Measurements from ENCODE around the gene ANKIB1. TPM values are rescaled to one million over a fixed set of nuclear protein-coding genes. Genes with fewer than 3 reads are reported as not detected.

Gene ANKIB1
- total and polyA plus RNA-seq, 2 donors (not counting 1 experiment from before 2014, with no cell fraction given): 53.4 to 60.4 TPM

DNA sequence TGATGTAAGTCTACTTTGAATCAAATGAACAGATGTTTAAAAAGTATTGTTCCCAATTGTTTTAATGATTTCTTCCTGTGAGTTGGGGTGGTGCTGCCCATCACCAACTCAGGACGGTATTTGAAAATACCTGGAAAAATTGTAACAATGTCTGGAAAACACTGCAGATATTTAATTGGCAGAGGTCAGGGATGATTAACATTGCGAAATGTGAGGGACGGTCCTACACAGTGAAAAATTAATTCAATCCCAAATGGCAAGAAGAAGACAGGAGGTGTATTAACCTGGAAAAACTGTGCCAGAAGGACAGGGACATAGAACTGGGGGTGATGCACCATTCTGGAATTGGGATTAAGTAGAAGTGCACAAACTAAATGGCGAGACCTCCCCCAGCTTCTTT, 29.6 kb downstream of the ANKIB1 start:
- Histone ChIP-seq H3K4me3 (replicated peaks in 1 of 4; ENCODE audit: control extremely low read depth in 1 of 4, insufficient read depth in 1 of 4, low read depth in 3 of 4, low read length in 4 of 4) (no peak overlapping the region), H3K9me3 (ENCODE audit: control insufficient read depth, insufficient read depth, low read depth, low read length) (no peaks in the 10 kb centered on the region), H3K27me3 (ENCODE audit: control insufficient read depth, insufficient read depth, low read length) (no peaks in the 10 kb centered on the region), H3K9ac (ENCODE audit: insufficient read depth, low read length) (no peak overlapping the region), H4K20me1 (ENCODE audit: control insufficient read depth, extremely low read depth, insufficient read depth, low read length) (no peaks in the 10 kb centered on the region), H3K36me3 (ENCODE audit: control insufficient read depth, insufficient read depth, low read length) (no peaks in the 10 kb centered on the region), H3K4me2 (ENCODE audit: extremely low read depth, insufficient read depth, low read length) (no peak overlapping the region), H3K4me1 (ENCODE audit: control insufficient read depth, extremely low read depth, insufficient read depth, low read length) (no peaks in the 10 kb centered on the region), H3K79me2 (ENCODE audit: control insufficient read depth, insufficient read depth, low read length) (peaks cover 9% of the 10 kb centered on the region), H2AFZ (ENCODE audit: low read length) (no peak overlapping the region), H3K27ac (ENCODE audit: insufficient read depth, low read length) (no peak overlapping the region)
- no peak for DNase-seq (ENCODE audit: low read depth in 2 of 2)
- TF ChIP-seq, protein P1, sequence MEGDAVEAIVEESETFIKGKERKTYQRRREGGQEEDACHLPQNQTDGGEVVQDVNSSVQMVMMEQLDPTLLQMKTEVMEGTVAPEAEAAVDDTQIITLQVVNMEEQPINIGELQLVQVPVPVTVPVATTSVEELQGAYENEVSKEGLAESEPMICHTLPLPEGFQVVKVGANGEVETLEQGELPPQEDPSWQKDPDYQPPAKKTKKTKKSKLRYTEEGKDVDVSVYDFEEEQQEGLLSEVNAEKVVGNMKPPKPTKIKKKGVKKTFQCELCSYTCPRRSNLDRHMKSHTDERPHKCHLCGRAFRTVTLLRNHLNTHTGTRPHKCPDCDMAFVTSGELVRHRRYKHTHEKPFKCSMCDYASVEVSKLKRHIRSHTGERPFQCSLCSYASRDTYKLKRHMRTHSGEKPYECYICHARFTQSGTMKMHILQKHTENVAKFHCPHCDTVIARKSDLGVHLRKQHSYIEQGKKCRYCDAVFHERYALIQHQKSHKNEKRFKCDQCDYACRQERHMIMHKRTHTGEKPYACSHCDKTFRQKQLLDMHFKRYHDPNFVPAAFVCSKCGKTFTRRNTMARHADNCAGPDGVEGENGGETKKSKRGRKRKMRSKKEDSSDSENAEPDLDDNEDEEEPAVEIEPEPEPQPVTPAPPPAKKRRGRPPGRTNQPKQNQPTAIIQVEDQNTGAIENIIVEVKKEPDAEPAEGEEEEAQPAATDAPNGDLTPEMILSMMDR (conservative IDR thresholded peaks at IDR 0.05 in 1 of 2, IDR thresholded peaks at IDR 0.05 in 1 of 2; ENCODE audit: low read depth in 1 of 2, low read length in 2 of 2): no peak
- no peak for TF ChIP-seq EZH2 (IDR thresholded peaks at IDR 0.05; ENCODE audit: low read length, missing control alignments)

DNA sequence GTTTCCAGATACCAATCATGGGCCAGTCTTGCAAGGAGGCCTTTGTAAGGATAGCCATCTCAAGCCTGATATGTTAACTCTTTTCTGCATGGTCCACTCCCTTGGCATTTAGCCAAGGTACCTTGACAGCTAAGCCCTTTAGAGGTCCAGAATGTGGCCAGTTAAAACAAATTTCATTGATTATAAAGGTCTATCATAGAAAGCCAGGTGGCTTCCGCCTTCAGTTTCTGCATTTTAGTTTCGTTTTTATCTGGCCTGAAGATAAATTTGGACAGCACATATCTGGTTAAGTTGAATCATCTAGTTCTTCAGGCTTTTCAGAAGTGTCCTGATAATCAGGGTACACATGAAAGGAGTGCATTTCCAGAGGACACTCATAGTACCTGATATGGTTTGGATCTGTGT, 30.7 kb downstream of the ANKIB1 start:
- H4K20me1 ChIP-seq (ENCODE audit: control insufficient read depth, extremely low read depth, insufficient read depth, low read length): no peaks in the 10 kb centered on the region
- no peaks in the 10 kb centered on the region for H3K27me3 ChIP-seq (ENCODE audit: control insufficient read depth, insufficient read depth, low read length)
- no peak overlapping the region for H3K27ac ChIP-seq (ENCODE audit: insufficient read depth, low read length)
- H3K79me2 ChIP-seq (ENCODE audit: control insufficient read depth, insufficient read depth, low read length): peaks cover 9% of the 10 kb centered on the region
- H3K4me2 ChIP-seq (ENCODE audit: extremely low read depth, insufficient read depth, low read length): no peak overlapping the region
- no peaks in the 10 kb centered on the region for H3K36me3 ChIP-seq (ENCODE audit: control insufficient read depth, insufficient read depth, low read length)
- no peak overlapping the region for H3K4me3 ChIP-seq (replicated peaks in 1 of 4; ENCODE audit: control extremely low read depth in 1 of 4, insufficient read depth in 1 of 4, low read depth in 3 of 4, low read length in 4 of 4)
- H3K4me1 ChIP-seq (ENCODE audit: control insufficient read depth, extremely low read depth, insufficient read depth, low read length): no peaks in the 10 kb centered on the region
- TF ChIP-seq EZH2 (IDR thresholded peaks at IDR 0.05; ENCODE audit: low read length, missing control alignments): no peak
- TF ChIP-seq, protein P1 (conservative IDR thresholded peaks at IDR 0.05 in 1 of 2, IDR thresholded peaks at IDR 0.05 in 1 of 2; ENCODE audit: low read depth in 1 of 2, low read length in 2 of 2): no peak
- no peak for DNase-seq (ENCODE audit: low read depth in 2 of 2)
- no peaks in the 10 kb centered on the region for H3K9me3 ChIP-seq (ENCODE audit: control insufficient read depth, insufficient read depth, low read depth, low read length)
- no peak overlapping the region for H3K9ac ChIP-seq (ENCODE audit: insufficient read depth, low read length)
- no peak overlapping the region for H2AFZ ChIP-seq (ENCODE audit: low read length)

DNA sequence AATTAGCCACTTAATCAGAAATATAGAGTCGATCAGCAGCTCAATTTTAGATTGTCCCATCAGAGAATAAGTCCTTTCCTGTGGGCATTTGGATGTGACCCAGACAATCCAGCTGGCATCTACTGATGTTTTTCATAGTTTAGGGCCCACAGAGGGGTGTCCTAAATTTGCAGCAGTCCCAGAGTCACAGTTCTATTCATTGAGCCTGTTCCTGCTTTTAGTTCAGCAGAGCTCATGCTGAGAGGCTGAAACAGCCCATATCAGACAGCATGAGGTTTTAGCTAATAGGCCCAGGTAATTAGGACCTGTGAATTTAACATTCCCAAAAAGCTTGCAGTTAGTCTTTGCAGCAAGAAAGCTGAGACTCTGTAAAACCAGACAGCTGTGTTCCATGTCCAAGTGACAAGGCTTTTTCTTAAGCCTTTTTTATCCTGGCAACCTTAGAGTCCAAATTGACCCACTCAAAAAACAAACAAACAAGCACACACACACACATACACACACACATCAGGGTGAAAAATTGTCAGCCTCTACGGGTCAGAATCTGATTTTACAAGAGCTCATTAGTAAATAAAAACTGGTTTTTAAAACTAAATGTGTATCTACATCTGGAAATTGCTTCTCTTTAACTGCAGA, 33.7 kb downstream of the ANKIB1 start:
- H3K36me3 ChIP-seq (ENCODE audit: control insufficient read depth, insufficient read depth, low read length): no peaks in the 10 kb centered on the region
- no peak overlapping the region for H3K4me2 ChIP-seq (ENCODE audit: extremely low read depth, insufficient read depth, low read length)
- no peak for TF ChIP-seq EZH2 (IDR thresholded peaks at IDR 0.05; ENCODE audit: low read length, missing control alignments)
- TF ChIP-seq, protein P1 (conservative IDR thresholded peaks at IDR 0.05 in 1 of 2, IDR thresholded peaks at IDR 0.05 in 1 of 2; ENCODE audit: low read depth in 1 of 2, low read length in 2 of 2): no peak
- H3K4me1 ChIP-seq (ENCODE audit: control insufficient read depth, extremely low read depth, insufficient read depth, low read length): no peaks in the 10 kb centered on the region
- no peak overlapping the region for H3K27ac ChIP-seq (ENCODE audit: insufficient read depth, low read length)
- H3K9me3 ChIP-seq (ENCODE audit: control insufficient read depth, insufficient read depth, low read depth, low read length): no peaks in the 10 kb centered on the region
- H3K9ac ChIP-seq (ENCODE audit: insufficient read depth, low read length): no peak overlapping the region
- no peak for DNase-seq (ENCODE audit: low read depth in 2 of 2)
- no peak overlapping the region for H3K4me3 ChIP-seq (replicated peaks in 1 of 4; ENCODE audit: control extremely low read depth in 1 of 4, insufficient read depth in 1 of 4, low read depth in 3 of 4, low read length in 4 of 4)
- no peaks in the 10 kb centered on the region for H4K20me1 ChIP-seq (ENCODE audit: control insufficient read depth, extremely low read depth, insufficient read depth, low read length)
- no peaks in the 10 kb centered on the region for H3K27me3 ChIP-seq (ENCODE audit: control insufficient read depth, insufficient read depth, low read length)
- H3K79me2 ChIP-seq (ENCODE audit: control insufficient read depth, insufficient read depth, low read length): peaks cover 6% of the 10 kb centered on the region
- no peak overlapping the region for H2AFZ ChIP-seq (ENCODE audit: low read length)
